Heart left ventricle (tissue), 13 donors: ENCODE measurements around the gene ADAMTS12.

ENCODE experiments used
- POLR2A ChIP-seq, 2 donors: fragments of 450-650 bp; IDR thresholded peaks; one replicate each; pipeline ENCODE4 v1.6.1; 2017; ENCODE audit warnings: antibody characterized with exemption in 2 of 2, mild to moderate bottlenecking in 2 of 2, moderate library complexity in 2 of 2
- TF ChIP-seq, protein P1 (sequence below), 12 donors: fragments of 200-600 bp; sonication (generic) in 4 of 12; IDR thresholded peaks; one replicate each; pipeline versions ENCODE4 v1.5.0 to v1.8.0; 2018 to 2022; ENCODE audit warnings: antibody characterized with exemption in 12 of 12, mild to moderate bottlenecking in 5 of 12
- donor health status: ischemic (EF 13 %, LVEDD 7.1; RV severe dilation, severe dysfunction).
- donor health status: DM: no; HTN: yes; CAD: no.
- donor health status: DM: no; HTN: no; CAD: no.
- donor health status: ischemic (EF 25% LVEDD 6.9; RV normal size, moderate dysfunction).
- donor health status: ischemic (EF 25% LVEDD 5.7; RV mildly dilated, moderate dysfunction).
- donor health status: ischemic (EF 35%, LVEDD 5.7; RV mildly dilated, moderate dysfunction).
- donor health status: nonischemic (EF 11% LVEDD 7.7; RV severe dilation, severe dysfunction).
- donor health status: DM: yes; HTN: yes; CAD: no.
- donor health status: PGD.
- donor health status: ischemic (EF 29% LVEDD 5.4; RV normal size, mild dysfunction).
- donor health status: nonischemic (EF 23%, LVEDD 6.1; RV moderate dilation, normal function).

DNA sequence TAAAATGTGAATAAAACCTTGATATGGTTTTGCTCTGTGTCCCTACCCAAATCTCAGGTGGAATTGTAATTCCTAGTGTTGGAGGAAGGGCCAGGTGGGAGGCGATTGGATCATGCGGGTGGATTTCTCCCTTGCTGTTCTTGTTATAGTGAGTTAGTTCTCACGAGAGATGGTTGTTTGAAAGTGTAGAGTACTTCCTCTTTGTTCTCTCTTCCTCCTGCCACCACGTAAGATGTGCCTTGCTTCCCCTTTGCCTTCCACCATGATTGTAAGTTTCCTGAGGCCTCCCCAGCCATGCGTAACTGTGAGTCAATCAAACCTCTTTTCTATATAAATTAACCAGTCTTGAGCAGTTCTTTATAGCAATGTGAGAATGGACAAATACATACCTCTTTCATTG lies 416.1 kb downstream of the ADAMTS12 start:
- TF ChIP-seq, protein P1, sequence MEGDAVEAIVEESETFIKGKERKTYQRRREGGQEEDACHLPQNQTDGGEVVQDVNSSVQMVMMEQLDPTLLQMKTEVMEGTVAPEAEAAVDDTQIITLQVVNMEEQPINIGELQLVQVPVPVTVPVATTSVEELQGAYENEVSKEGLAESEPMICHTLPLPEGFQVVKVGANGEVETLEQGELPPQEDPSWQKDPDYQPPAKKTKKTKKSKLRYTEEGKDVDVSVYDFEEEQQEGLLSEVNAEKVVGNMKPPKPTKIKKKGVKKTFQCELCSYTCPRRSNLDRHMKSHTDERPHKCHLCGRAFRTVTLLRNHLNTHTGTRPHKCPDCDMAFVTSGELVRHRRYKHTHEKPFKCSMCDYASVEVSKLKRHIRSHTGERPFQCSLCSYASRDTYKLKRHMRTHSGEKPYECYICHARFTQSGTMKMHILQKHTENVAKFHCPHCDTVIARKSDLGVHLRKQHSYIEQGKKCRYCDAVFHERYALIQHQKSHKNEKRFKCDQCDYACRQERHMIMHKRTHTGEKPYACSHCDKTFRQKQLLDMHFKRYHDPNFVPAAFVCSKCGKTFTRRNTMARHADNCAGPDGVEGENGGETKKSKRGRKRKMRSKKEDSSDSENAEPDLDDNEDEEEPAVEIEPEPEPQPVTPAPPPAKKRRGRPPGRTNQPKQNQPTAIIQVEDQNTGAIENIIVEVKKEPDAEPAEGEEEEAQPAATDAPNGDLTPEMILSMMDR (IDR thresholded peaks at IDR 0.05) = no peak
- TF ChIP-seq POLR2A (IDR thresholded peaks at IDR 0.05) = no peak
